H54 (cell line): ENCODE measurements around the gene RBPMS2.
"Not testable (repeated sequence)": the region's sequence is repeated elsewhere in the genome, so short reads cannot be mapped to it uniquely, and the experiment has no call there.

ENCODE experiments used
- DNase-seq: peaks from one replicate; pipeline ENCODE4 v3.0.0; 2011; ENCODE audit warnings: low spot score, mixed read lengths; ENCODE audit not compliant: insufficient read length
- FAIRE-seq: peaks from 3 replicates; lab custom pipeline; 2011; peaks lifted over from hg19 to GRCh38; lab: Jason Lieb, UNC
- POLR2A ChIP-seq: IDR thresholded peaks from 2 replicates; pipeline ENCODE4 v1.6.1; 2011; ENCODE audit warnings: low read depth, mild to moderate bottlenecking, low read length

Gene RBPMS2

DNA sequence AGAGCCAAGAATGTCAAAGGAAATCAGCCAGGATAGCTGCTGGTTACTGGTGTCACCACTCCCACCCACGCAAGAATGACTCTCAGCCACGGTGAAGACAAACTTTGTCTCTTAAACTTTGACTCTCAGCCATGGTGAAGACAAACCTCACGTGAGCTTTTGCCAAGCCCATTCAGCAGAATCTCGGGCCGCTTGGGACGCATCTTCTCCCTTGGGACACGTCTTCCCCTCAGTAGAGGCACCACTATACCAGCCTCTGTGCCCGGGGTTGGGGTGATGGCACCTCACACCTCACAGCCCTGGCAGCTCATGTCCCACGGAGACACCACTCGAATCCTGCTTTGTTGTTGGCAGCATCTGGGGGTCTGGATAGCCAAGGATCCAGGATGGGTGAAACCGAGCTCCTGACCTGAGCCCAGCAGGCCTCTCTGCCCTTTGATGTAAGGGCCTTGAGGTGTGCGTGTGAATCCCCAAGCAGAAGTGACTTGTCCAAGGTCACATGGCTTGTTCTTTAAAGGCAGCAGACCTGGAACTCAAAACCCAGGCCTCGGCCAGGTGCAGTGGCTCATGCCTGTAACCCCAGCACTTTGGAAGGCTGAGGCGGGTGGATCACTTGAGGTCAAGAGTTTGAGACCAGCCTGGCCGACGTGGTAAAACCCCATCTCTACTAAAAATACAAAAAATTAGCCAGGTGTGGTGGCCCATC is 21.8 kb downstream of the RBPMS2 start:
- DNase-seq (no peak), FAIRE-seq (no peak)
- TF ChIP-seq POLR2A = no peak

DNA sequence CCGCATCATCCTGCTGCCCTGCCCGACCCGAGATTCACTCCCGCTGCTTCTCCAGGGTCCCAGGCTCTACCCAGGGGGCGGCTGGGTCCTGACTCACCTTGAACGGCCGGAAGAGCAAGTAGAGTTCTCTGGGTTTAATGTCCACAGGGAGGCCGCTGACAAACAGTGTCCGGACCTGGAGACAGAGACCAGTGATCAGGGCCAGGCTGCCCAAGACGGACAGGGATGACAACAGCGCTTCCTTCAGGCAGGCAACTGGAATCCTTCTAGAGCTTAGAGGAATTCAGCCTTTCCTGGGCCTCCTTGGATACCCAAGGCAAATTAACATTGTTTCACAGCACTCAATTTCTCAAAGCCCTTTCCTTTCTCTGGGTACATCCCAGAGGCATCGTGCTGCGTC is 23.9 kb downstream of the RBPMS2 start:
- TF ChIP-seq POLR2A = no peak
- DNase-seq (no peak), FAIRE-seq (no peak)

DNA sequence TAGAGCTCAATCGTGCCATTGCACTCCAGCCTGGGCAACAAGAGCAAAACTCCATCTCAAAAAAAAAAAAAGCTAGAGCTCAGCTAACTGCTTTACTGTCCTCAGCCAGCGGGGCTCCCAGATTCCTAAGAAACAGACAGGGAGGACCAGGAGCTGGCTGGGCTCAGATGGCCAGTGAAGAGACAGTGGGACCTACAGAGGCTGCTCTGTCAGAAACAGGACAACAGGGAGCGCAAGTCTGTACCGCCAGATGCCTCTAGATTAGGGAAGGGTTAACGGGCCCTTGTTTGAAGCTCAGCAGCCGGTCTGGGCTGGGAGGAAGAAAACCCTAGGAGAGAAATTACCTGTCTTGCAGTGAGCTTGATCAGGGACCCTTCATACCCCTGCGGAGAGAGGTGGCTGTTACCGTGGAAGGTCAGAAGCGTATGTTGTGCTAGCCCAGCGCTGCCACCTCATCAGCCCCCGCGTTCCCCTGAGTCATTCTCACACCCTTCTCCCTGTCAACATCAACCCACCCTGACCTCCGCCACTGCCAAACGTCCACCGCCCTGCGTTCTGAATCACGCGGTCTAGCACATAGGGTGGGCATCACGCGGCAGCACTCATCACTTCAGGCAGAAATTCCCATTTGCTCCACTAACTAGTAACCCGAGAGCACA is 25.3 kb downstream of the RBPMS2 start:
- no peak for FAIRE-seq
- no peak for DNase-seq
- no peak for TF ChIP-seq POLR2A

DNA sequence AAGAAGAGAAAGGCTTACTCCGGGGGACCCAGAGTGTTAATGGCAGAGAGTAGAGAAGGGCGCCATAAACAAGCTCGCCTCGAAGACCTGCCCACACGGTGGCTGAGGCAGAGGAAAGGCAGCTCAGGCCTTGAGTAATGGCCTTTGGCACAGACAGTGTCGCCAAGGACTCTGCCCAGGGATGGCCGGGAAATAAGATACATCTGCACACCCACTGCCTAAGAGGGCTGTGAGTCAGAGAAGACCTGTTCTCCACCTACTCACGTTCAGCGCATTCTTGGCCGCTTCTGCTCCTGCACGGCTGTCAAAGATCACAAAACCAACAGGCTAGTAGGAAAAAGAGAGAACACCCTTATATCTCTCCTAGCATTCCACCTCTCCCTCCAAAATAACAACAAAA is 26.2 kb downstream of the RBPMS2 start:
- no peak for TF ChIP-seq POLR2A
- FAIRE-seq (no peak), DNase-seq (no peak)

DNA sequence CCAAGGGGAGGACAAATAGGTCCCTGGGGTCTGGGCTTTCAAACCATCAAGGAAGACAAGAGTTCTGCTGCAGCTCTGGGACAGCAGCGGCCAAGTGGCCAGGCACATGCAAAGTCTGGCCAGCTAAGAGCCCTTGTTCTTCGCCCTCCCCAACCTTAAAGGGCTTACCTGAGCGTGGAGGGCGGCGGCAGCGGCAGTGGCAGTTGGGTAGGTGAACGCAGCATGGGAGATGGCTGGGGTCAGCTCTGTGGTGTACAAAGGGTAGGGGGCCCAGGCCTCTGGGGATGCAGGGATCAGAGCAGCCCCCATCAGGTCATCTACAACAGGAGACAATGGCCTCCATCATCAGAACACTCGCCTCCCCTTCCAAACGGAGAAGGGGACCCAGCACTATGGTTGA is 27.1 kb downstream of the RBPMS2 start:
- DNase-seq (no peak), FAIRE-seq (no peak)
- no peak for TF ChIP-seq POLR2A

DNA sequence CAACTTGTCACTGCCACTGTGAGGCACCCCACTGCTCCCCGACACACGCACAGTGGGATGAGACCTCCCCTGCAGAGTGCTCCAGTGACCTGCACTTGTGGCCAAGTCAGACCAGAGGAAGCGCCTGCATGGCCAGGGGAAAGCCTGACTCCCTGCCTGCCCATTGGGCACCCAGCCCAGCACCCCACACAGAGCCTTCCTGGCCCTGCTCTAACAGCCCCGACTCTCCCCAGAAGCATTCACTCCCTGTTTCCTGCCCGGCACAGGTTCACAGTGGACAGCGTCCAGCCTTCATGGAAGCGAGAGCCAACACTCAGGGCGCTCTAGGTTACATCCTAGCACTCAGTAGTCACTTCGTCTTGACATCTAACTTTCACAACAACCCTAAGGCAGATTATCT is 27.8 kb downstream of the RBPMS2 start:
- no peak for DNase-seq

DNA sequence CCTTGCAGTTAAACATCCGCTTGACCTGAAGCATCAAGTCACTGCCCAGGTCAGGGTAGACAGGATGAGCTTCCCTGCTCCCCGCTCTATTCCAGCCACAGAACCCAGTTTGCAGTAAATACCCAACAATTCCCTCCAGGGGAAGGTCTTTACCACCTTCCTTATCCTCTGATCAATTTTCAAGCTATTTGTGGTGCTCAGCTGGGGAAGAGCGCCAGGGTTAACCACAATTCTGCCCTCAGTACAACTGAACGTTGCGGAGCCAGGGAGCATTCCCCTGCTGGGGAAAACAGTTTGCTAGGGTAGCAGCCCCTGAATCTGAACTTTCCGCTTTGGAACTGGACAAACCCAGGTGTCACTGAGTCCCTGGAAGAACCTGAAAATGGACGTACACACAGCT is 28.5 kb downstream of the RBPMS2 start:
- no peak for FAIRE-seq
- no peak for DNase-seq
- TF ChIP-seq POLR2A = no peak

More for the DNA sequence above, 27.8 kb downstream of the RBPMS2 start:
- FAIRE-seq = no peak
- TF ChIP-seq POLR2A = no peak

DNA sequence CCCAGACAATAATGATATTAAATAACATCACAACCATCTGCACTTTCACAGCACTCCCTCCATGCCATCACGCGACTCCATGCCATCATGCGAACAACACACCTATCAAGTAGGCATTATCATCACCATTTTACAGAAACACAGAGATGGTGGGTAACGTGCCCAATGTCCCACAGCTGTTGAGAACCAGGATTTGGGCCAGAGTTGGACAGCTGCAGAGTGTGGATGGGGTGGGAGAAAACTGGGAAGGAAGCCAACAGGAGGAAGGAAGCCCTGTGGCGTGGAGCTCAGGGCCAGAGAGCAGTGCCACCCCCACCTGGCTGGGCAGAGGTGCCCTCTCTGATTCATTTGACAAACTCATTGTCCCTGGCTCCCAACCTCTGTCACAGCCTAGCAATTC is 29.0 kb downstream of the RBPMS2 start:
- no peak for DNase-seq
- FAIRE-seq = no peak
- no peak for TF ChIP-seq POLR2A

DNA sequence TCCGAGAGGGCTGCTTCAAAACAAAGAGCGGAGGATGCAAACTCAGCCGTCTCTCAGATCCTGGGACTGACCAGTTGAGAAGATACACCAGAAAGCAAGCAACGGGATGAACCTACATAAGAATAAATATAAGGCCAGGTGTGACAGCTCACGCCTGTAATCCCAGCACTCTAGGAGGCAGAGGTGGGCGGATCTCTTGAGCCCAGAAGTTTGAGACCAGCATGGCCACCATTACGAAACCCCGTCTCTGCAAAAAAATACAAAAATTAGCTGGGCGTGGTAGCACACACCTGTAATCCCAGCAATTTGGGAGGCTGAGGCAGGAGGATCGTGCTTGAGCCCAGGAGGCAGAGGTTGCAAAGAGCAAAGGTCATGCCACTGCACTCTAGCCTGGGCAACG is 31.7 kb downstream of the RBPMS2 start:
- TF ChIP-seq POLR2A = no peak
- DNase-seq (no peak), FAIRE-seq (no peak)

DNA sequence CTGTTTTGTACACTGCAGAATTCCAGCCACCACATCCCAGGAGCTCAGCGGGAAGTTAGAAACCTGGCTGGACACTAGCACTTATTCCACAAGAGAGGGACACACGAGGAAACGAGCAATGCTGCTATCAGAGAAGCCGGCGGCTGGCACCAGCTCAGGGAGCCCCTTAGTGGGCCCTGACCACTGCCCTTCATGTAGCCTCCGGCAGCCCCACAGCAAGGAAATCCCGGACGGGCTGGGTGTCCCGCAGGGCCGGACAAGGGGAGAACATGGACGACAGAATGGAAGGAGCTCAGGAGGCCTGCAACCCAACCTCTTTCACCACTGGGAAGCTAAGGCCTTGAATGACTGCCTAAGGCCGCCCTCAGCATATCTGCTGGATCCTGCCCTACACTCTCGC is 32.5 kb downstream of the RBPMS2 start:
- DNase-seq (no peak), FAIRE-seq (no peak)
- no peak for TF ChIP-seq POLR2A

DNA sequence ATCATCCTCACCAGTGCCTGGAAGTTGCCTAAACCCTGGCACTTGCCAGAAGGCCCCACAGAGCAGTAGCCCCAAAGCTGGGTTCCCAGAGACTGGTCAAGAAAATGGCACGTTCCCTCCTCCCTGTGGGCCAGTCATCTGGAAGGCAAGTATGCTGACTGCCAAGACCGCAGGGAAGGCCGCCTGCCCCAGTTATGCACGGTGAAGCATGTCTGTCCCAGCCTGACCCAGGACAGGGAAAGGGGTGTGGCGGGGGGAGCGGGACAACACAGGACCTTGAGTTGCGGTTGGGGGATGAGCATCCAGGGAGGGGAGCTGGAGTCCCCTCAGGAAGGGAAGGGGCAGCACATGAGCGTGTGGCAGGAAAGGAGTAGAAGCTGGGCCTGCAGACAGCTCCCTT is 33.0 kb downstream of the RBPMS2 start:
- no peak for TF ChIP-seq POLR2A
- no peak for FAIRE-seq

DNA sequence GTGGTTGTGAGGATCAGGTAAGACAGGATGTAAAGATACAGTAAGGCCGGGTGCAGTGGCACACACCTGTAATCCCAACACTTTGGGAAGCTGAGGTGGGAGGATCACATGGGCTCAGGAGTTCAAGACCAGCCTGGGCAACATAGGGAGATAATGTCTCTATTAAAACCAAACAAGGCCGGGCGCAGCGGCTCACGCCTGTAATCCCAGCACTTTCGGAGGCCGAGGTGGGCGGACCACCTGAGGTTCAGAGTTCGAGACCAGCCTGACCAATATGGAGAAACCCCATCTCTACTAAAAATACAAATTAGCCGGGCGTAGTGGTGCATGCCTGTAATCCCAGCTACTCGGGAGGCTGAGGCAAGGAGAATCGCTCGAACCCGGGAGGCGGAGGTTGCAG is 33.7 kb downstream of the RBPMS2 start:
- not testable (repeated sequence) for DNase-seq, FAIRE-seq

More for the DNA sequence above, 33.0 kb downstream of the RBPMS2 start:
- no peak for DNase-seq

DNA sequence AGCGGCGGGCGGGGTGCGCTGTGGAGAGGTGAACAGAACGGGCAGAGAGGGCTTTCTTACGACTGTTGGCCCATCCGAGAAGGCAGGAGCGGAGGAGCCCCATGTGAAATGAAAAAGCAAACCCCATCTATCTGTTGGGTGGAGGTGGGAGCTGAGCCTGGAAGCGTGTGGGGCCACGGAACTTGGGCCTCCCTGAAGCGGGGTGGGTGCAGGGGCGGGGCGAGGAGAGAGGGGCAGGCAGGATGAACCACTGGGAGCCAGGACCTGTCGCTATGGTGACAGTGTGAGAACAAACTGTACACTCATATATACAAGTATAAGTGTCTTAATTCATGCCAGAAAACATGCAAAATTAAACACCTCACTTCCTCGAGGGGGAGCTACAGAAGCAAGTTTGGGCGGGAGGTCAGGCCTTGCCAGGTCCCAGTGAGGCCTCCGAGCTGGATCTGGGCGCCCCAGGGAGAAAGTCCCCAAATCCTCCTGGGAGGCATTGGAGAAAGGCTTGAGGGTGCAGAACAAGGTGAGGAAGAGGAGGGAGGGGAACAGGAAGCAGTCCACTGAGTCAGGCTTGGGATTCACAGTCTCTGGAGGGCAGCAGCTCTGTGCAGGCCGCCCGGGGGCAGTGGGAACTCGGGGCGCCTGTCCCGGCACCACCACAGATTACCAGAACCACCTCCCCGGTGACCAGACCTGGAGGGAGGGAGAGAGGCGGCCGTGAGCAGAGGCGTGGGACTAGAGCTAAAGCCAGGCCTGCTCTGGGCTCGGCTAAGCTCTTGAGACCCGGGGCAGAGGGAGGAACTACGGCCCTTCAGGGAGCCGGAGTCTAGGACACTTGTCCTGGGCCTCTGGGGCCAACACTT is 34.8 kb downstream of the RBPMS2 start:
- DNase-seq (peak; percentile 19), FAIRE-seq (no peak)
- TF ChIP-seq POLR2A = no peak

DNA sequence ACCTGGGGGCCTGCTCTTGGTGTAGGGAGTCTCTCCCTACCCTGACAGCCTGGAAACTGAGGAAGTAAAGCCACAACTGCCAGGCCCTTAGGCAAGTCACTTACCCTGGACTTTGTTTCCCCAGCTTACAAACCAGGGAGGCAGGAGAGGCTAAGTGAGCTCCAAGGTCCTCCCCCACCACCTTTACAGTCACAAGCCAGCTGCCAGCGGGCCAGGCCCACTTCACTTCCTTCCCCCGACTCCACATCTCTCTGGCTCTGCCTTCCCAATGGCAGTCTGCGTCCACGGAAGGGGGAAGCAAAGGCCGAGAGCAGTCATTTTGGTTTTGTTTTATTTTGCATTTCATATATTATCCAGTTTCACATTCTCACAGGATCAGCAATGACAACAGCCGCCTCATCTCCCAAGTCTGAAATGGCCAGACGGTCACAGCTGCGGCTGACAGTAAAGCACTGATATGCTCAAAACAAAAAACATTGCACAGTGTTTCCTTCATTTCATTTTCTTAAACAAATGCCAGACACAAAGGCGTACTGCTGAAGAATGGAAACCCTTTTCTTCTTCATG is 35.7 kb downstream of the RBPMS2 start:
- no peak for DNase-seq
- TF ChIP-seq POLR2A = no peak
- FAIRE-seq = no peak
